ENCODE results near the gene TBC1D24. TPM values are rescaled to one million over a fixed set of nuclear protein-coding genes. Genes with fewer than 3 reads are reported as not detected.

The TBC1D24 gene
- total and polyA plus RNA-seq, 11 donors = 4.0 to 19.2 (median 11.6) TPM

DNA sequence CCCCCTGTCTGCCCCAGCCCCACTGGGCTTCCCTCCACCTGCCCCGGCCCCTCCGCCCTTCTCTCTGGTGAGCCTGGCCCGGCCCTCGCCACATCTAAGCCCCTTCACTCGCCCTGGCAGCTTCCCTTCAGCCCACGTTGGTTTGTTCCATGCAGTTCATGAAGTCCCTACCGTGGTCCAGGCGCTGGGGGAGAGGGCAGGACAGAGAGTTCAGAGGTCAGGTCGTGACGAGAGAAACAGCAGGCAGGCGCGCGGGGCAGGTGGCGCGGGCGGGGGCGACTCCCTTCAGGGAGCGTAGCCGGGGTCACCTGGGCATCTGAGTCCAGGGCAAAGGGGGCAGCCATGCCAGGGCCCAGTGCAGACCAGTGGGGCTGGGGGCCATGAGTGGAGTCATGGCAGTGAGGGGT is 23.9 kb upstream of the TBC1D24 start:
- DNase-seq (no peak), ATAC-seq (no peak)
- no peaks in the 10 kb centered on the region for H3K4me1 ChIP-seq
- intact Hi-C loops (cut with DNase I) = no loop called here
- H3K9me3 ChIP-seq = no peaks in the 10 kb centered on the region
- 93 to 96% (median 95%) methylated on average over 19 of the region's 19 CpGs for WGBS, 4 donors
- no peak overlapping the region for H3K27ac ChIP-seq
- no peak overlapping the region for H3K4me3 ChIP-seq
- H3K36me3 ChIP-seq = peaks cover 0 to 46% (median 2%) of the 10 kb centered on the region in 9 donors
- no peaks in the 10 kb centered on the region for H3K27me3 ChIP-seq
- TF ChIP-seq POLR2A (IDR thresholded peaks at IDR 0.05) = no peak
- TF ChIP-seq, protein P1, sequence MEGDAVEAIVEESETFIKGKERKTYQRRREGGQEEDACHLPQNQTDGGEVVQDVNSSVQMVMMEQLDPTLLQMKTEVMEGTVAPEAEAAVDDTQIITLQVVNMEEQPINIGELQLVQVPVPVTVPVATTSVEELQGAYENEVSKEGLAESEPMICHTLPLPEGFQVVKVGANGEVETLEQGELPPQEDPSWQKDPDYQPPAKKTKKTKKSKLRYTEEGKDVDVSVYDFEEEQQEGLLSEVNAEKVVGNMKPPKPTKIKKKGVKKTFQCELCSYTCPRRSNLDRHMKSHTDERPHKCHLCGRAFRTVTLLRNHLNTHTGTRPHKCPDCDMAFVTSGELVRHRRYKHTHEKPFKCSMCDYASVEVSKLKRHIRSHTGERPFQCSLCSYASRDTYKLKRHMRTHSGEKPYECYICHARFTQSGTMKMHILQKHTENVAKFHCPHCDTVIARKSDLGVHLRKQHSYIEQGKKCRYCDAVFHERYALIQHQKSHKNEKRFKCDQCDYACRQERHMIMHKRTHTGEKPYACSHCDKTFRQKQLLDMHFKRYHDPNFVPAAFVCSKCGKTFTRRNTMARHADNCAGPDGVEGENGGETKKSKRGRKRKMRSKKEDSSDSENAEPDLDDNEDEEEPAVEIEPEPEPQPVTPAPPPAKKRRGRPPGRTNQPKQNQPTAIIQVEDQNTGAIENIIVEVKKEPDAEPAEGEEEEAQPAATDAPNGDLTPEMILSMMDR (IDR thresholded peaks at IDR 0.05) = no peak

DNA sequence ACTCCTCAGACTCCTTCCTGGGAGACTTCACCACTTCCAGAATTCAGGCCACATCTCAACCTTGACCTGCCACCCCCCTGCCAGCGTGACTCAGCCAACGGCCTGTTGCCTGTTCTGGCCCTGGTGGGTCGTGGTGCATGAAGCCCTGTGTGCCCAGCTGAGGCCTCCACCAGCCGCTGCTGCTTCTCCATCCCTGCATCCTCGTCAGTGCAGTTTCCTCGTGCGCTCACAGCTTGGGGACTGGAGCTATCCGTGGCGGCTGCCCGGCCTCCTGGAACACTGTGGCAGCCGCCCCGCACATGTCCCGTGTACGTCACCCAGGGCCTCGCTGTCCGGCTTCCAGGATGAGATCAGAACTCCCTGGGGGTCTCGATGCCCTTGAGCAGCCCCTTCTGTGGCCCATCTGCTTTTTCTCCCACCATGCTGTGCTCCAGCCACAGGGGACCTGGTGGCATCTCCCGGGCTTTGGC is 23.0 kb upstream of the TBC1D24 start:
- intact Hi-C loops (cut with DNase I) = no loop called here
- no peak overlapping the region for H3K4me3 ChIP-seq
- ATAC-seq (no peak), DNase-seq (no peak)
- H3K4me1 ChIP-seq = no peaks in the 10 kb centered on the region
- H3K27me3 ChIP-seq = no peaks in the 10 kb centered on the region
- H3K36me3 ChIP-seq = peaks cover 0 to 43% (median 0%) of the 10 kb centered on the region in 9 donors
- no peaks in the 10 kb centered on the region for H3K9me3 ChIP-seq
- 94 to 97% (median 96%) methylated on average over 18 of the region's 18 CpGs for WGBS, 4 donors
- no peak overlapping the region for H3K27ac ChIP-seq
- TF ChIP-seq POLR2A (IDR thresholded peaks at IDR 0.05) = no peak
- TF ChIP-seq, protein P1 (IDR thresholded peaks at IDR 0.05) = no peak

DNA sequence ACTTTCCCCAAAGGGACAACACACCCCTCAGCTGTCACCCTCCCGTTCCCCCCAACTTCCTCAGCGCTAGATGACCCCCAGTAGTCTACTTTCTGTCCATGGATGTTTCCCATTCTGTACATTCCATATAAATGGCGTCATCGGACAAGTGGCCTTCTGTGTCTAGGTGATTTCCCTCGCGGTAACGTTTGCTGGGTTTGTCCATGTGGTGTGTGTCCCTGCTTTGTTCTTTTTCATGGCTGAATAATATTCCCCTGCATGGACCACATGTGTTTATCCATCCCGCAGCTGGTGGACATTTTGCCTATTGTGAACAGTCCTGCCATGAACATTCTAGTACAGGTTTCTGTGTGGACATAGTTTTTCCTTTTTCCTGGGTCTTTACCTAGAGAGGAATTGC is 22.3 kb upstream of the TBC1D24 start:
- H3K27ac ChIP-seq = no peak overlapping the region
- no peaks in the 10 kb centered on the region for H3K27me3 ChIP-seq
- no peaks in the 10 kb centered on the region for H3K9me3 ChIP-seq
- H3K36me3 ChIP-seq = peaks cover 0 to 43% (median 0%) of the 10 kb centered on the region in 9 donors
- no peak overlapping the region for H3K4me3 ChIP-seq
- TF ChIP-seq, protein P1 (IDR thresholded peaks at IDR 0.05) = no peak
- TF ChIP-seq POLR2A (IDR thresholded peaks at IDR 0.05) = no peak
- DNase-seq = no peak
- 96 to 97% (median 97%) methylated on average over 8 of the region's 8 CpGs for WGBS, 4 donors
- no peaks in the 10 kb centered on the region for H3K4me1 ChIP-seq
- intact Hi-C loops (cut with DNase I) = no loop called here
- ATAC-seq = no peak

DNA sequence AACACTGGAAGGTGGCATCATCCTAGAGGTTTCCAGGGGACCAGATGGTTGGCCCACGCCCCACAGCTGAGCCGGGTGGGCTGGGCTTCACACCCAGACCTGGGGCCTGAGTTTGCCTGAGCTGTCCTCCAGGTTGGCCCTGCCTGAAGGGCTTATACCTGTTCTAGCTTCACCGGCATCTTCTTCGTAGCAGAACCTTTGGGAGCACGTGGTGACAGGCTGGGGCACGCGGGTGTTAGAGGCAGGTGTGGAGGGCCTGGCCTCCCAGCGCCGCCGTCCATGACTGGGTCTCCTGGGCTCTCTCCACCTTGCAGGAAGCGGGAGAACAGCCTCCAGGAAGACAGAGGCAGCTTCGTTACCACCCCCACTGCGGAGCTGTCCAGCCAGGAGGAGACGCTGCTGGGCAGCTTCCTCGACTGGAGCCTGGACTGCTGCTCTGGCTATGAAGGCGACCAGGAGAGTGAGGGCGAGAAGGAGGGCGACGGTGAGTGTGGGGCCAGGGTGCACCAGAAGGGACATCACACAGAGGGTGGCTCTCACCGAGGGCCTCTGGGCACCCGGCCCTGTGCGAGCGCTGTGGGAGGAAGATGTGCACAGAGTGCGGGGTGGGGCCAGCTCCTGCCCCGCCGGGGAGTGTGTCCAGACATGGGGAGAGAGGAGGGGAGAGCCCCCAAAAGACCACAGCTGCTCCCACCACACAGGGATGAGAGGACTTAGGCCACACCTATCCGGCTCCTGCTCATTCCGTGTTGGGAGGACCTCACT is 19.7 kb upstream of the TBC1D24 start:
- Histone ChIP-seq H3K27me3 (no peaks in the 10 kb centered on the region), H3K4me1 (peaks cover 0 to 15% (median 7%) of the 10 kb centered on the region in 12 donors), H3K36me3 (peaks cover 0 to 30% (median 0%) of the 10 kb centered on the region in 9 donors), H3K27ac (no peak overlapping the region), H3K9me3 (no peaks in the 10 kb centered on the region), H3K4me3 (no peak overlapping the region)
- no peak for TF ChIP-seq POLR2A (IDR thresholded peaks at IDR 0.05)
- TF ChIP-seq, protein P1 (IDR thresholded peaks at IDR 0.05) = no peak
- intact Hi-C loops (cut with DNase I) = no loop called here
- no peak for DNase-seq
- no peak for ATAC-seq
- WGBS, 4 donors = 93 to 96% (median 95%) methylated on average over 26 to 28 of the region's 28 CpGs

All from heart left ventricle (tissue), 16 donors.